Activated T-helper 1 cell treated with anti-CD3 and anti-CD28 coated beads, Interleukin-12 subunit alpha, Interleukin-12 subunit beta, Interleukin-2, Interleukin-4 antibody, amounts not matched to agents 30 ng/mL and 10 ng/mL and 1 ng/mL, durations not matched to agents 14 hours and 24 hours and 36 hours (primary cell): Measurements from ENCODE around the gene TEX38. TPM values are rescaled to one million over a fixed set of nuclear protein-coding genes. Genes with fewer than 3 reads are reported as not detected.
"Not testable (repeated sequence)": the region's sequence is repeated elsewhere in the genome, so short reads cannot be mapped to it uniquely, and the experiment has no call there.

Experiments
- DNase-seq: peaks from one replicate; pipeline ENCODE4 v3.0.0; 2021; ENCODE audit warnings: low spot score
- H3K27ac Mint-ChIP-seq: one replicate; pipeline ENCODE4 v1.8.0; 2021; ENCODE audit warnings: mild to moderate bottlenecking, mixed read lengths
- H3K27me3 Mint-ChIP-seq: one replicate; pipeline ENCODE4 v1.8.0; 2022; ENCODE audit warnings: mild to moderate bottlenecking, moderate library complexity, mixed read lengths; ENCODE audit not compliant: insufficient read depth
- H3K36me3 Mint-ChIP-seq: one replicate; pipeline ENCODE4 v1.8.0; 2021; ENCODE audit warnings: low read depth, mixed read lengths
- H3K4me1 Mint-ChIP-seq: one replicate; pipeline ENCODE4 v1.8.0; 2021; ENCODE audit warnings: low read depth, mixed read lengths
- H3K4me3 Mint-ChIP-seq: one replicate; pipeline ENCODE4 v1.8.0; 2021; ENCODE audit warnings: mild to moderate bottlenecking, moderate library complexity, mixed read lengths
- H3K9me3 Mint-ChIP-seq: one replicate; pipeline ENCODE4 v1.8.0; 2021; ENCODE audit warnings: mixed read lengths
- intact Hi-C: fragments of 100-400 bp; cut with micrococcal nuclease; formaldehyde crosslinking; loops from one replicate; pipeline ENCODE4 v1.15.1; 2024
- total RNA-seq: library from RNA; stranded (reverse); gene quantifications from 2 replicates; pipeline ENCODE4 v1.2.3, GENCODE V29; 2022

Gene TEX38
- total RNA-seq, 1 donor from 2014 or later = 0.18 TPM

DNA sequence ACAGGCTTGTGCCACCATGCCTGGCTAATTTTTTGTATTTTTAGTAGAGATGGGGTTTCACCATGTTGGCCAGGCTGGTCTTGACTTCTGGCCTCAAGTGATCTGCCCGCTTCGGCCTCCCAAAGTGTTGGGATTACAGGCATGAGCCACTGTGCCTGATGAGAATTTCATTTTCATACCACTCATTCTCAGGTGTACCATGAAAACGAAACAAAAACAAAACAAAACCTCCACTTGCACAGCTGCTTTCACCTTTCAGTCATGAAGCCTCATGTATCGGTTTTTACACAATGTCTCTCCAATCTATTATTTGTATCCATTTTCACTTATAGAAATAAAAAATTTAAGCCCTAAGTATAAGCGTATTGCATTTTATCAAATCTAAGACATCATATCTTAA lies 11.5 kb upstream of the TEX38 start:
- intact Hi-C loops, H3K9me3 Mint-ChIP-seq, H3K4me3 Mint-ChIP-seq, H3K27me3 Mint-ChIP-seq, DNase-seq, H3K27ac Mint-ChIP-seq: not testable (repeated sequence)
- peaks cover 27% of the 10 kb centered on the region for H3K4me1 Mint-ChIP-seq
- peaks cover 36% of the 10 kb centered on the region for H3K36me3 Mint-ChIP-seq

DNA sequence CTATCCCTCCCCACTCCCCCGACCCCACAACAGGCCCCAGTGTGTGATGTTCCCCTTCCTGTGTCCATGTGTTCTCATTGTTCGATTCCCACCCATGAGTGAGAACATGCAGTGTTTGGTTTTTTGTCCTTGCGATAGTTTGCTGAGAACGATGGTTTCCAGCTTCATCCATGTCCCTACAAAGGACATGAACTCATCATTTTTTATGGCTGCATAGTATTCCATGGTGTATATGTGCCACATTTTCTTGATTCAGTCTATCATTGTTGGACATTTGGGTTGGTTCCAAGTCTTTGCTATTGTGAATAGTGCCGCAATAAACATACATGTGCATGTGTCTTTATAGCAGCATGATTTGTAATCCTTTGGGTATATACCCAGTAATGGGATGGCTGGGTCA lies 8.7 kb upstream of the TEX38 start:
- Mint-ChIP-seq H3K4me1 (peaks cover 43% of the 10 kb centered on the region), H3K36me3 (peaks cover 20% of the 10 kb centered on the region)
- H3K27me3 Mint-ChIP-seq, H3K9me3 Mint-ChIP-seq, intact Hi-C loops, H3K27ac Mint-ChIP-seq, DNase-seq, H3K4me3 Mint-ChIP-seq: not testable (repeated sequence)

DNA sequence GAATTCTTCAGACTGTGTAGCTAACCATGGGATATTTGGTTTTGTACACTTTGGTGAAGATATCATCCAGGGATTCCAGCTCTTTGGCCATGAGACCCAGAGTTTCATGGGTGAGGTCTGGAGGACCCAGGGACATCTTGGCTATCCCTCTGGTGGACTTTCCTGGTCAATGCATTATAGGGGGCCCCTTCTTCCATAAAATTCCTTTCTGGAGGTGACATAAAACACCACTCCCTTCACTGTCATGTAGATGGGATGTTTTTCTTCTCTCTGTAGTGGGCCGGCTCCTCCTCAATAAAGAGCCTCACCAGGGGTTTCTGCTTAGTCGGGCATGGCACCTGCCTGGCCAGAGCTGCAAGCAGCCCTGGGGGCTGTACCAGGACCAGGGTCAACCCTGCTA lies 5.7 kb upstream of the TEX38 start:
- peaks cover 18% of the 10 kb centered on the region for H3K36me3 Mint-ChIP-seq
- no peak overlapping the region for H3K27ac Mint-ChIP-seq
- peak overlapping the region; percentile 85 for H3K4me3 Mint-ChIP-seq
- H3K27me3 Mint-ChIP-seq = no peaks in the 10 kb centered on the region
- peaks cover 25% of the 10 kb centered on the region for H3K4me1 Mint-ChIP-seq
- no peaks in the 10 kb centered on the region for H3K9me3 Mint-ChIP-seq
- DNase-seq = no peak
- intact Hi-C loops = loop anchor here (5.0 kb wide), 2 partner anchors 84 to 134 kb away; no protein-coding TSS in a partner anchor

DNA sequence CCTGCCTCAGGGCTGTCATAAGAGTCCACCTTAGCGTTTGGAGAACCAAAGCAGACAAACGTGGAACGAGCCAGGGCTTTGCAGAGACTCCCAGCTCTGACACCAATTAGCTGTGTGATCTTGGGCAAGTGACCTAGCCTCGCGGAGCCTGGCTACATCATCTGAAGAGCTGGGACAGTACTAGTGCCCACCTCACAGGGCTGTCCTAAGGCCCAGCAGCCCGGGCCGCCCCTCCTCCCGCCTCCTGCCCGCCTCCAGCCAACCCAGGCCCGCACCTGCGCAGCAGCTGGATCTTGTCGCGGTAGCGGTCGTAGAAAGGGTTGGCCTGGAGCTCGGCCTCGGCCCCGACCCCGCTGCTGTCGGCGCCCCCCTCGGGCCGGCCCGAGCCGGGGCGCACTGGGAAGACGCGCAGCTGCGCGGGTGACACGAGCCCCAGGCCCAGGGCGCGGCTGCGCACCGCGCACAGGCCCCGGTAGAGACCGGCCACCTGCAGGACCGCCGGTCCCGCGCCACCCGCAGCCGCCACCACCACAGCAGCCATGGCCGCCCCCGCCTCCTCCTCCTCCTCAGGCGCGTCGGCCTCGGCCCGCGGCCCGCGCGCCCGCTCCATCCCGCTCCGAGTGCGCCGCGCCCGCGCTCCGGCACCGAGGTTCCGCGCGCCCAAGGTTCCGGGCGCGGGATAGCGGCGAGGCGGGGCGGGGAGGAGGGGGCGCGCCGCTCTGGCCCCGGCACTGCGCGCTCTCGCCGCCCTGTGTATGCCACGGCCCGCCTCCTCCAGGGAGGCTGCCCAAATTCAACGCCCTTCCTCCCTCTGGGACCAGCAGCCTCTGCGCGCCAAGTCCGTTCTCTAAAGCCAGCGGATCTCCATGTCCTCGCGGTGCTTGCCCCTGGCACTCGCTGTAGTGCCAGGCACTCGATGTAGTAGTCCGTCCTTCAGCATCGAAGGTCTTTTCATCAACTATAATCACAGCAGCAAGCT lies 3.6 kb upstream of the TEX38 start, which contains the start of gene ATPAF1:
TSS of gene ATPAF1 (minus strand) at position 583 of the 979 bp plus-strand sequence. CDS start at position 541, 42 bp downstream.
- H3K9me3 Mint-ChIP-seq = no peaks in the 10 kb centered on the region
- H3K4me3 Mint-ChIP-seq = peak within 1 kb of the TSS; percentile 85
- peaks cover 19% of the 10 kb centered on the region for H3K36me3 Mint-ChIP-seq
- intact Hi-C loops = loop anchor here (1.0 to 5.0 kb wide), 6 partner anchors 7 to 136 kb away; partner anchors contain the start of genes EFCAB14, MKNK1 and MOB3C
- H3K27me3 Mint-ChIP-seq = no peaks in the 10 kb centered on the region
- H3K4me1 Mint-ChIP-seq = peaks cover 25% of the 10 kb centered on the region
- peak within 1 kb of the TSS; percentile 58 for H3K27ac Mint-ChIP-seq
- peak; percentile 62 for DNase-seq

DNA sequence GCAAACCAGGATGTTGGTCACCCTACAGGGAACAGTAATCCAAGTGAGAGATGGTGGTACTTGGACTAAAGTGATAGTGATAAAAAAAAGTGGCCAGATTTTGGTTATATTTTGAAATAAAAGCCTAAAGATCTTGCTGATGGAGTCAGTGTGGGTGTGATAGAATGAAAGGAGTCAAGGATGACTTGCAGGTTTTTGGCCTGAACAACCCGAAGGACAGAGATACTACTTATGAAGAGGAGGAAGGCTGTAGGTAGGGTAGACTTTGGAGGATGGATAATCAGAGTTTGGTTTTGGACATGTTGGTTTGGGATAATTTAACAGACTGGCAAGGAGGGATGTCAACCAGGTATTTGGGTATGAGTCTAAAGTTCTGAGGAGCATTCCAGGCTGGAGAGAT lies 1.5 kb upstream of the TEX38 start:
- H3K27me3 Mint-ChIP-seq = no peaks in the 10 kb centered on the region
- no peak overlapping the region for H3K4me3 Mint-ChIP-seq
- H3K36me3 Mint-ChIP-seq = peaks cover 11% of the 10 kb centered on the region
- H3K4me1 Mint-ChIP-seq = peaks cover 30% of the 10 kb centered on the region
- intact Hi-C loops = no loop called here
- no peak for DNase-seq
- H3K27ac Mint-ChIP-seq = no peak overlapping the region
- H3K9me3 Mint-ChIP-seq = no peaks in the 10 kb centered on the region

DNA sequence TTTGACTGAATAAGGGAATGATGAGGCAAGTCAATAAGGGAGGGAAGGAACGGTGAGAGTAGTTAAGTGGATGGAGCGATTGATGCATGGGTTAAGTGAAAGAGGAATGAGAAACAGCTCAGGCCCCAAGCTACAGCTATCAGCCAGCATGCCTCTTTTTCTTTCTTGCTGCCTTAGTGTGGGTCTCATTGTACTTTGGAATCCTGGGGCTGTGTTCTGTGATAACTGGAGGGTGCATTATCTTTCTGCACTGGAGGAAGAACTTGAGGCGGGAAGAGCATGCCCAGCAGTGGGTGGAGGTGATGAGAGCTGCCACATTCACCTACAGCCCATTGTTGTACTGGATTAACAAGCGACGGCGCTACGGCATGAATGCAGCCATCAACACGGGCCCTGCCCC lies 1.0 kb downstream of the TEX38 start:
- no peaks in the 10 kb centered on the region for H3K27me3 Mint-ChIP-seq
- no peaks in the 10 kb centered on the region for H3K9me3 Mint-ChIP-seq
- no peak overlapping the region for H3K4me3 Mint-ChIP-seq
- intact Hi-C loops = no loop called here
- no peak overlapping the region for H3K27ac Mint-ChIP-seq
- no peak for DNase-seq
- H3K36me3 Mint-ChIP-seq = peaks cover 28% of the 10 kb centered on the region
- H3K4me1 Mint-ChIP-seq = peaks cover 36% of the 10 kb centered on the region

DNA sequence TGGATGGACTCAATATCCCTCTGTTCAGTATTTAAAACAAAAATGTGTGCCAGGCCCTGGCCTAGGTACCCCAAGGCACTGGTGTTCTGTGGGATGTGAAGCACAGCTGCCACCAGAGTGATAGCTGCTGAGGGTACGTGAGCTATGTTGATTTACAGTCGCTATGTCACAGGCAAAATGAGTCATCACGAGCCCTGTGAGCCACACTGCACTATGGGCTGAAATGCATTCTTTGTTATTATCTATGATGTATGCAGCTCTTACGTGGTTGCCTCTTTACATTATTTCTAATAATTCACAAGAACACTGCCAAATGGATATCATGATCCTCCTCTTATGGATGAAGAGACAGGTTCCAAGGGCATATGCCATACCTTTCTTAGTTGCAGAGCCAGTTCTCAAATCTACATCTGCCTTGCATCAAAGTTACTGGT lies 2.1 kb downstream of the TEX38 start:
- Mint-ChIP-seq H3K4me3 (no peak overlapping the region), H3K27me3 (no peaks in the 10 kb centered on the region), H3K36me3 (peaks cover 36% of the 10 kb centered on the region), H3K4me1 (peaks cover 40% of the 10 kb centered on the region), H3K9me3 (no peaks in the 10 kb centered on the region), H3K27ac (no peak overlapping the region)
- intact Hi-C loops = no loop called here
- DNase-seq = no peak

DNA sequence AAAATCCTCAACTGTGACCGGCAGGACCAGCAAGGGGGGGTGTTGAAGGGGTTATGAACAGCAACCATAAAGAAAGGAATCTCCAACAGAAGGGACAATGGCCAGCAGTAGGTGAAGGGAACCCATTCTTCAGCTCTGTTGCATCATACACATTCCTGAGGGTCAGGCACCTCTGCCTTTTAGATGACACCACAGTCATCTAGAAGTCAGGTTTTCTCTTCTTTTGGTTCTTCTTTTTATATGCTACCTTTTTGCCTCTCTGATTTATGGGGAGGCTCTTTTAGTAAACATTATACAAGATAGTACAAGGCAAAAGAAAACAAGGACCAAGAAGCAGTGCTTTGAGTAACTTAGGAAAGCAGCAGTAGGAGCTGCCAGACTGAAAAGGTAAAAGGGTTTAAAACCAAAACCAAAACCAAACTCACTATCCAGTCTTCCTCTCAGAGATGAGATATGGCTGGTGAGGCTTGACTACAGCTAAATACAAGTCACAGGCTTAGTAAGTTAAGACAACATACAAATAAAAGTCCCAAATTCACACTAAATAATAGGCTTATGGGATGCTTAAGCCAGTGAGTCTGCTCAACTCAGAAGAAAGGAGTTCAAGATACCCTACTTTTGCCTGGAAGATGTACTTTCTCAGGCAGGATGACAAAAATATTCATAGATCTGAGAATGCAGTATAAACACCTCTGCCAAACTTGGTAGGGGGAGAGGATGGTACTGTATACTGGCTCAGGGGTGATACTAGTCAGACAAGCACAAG lies 4.1 kb downstream of the TEX38 start:
- H3K4me1 Mint-ChIP-seq = peaks cover 40% of the 10 kb centered on the region
- peak overlapping the region; percentile 92 for H3K27ac Mint-ChIP-seq
- H3K4me3 Mint-ChIP-seq = peak overlapping the region; percentile 62
- H3K27me3 Mint-ChIP-seq = no peaks in the 10 kb centered on the region
- peaks cover 48% of the 10 kb centered on the region for H3K36me3 Mint-ChIP-seq
- intact Hi-C loops = loop anchor here (1.0 to 2.0 kb wide), 2 partner anchors 8 to 43 kb away; partner anchors contain the start of gene EFCAB14
- no peak for DNase-seq
- H3K9me3 Mint-ChIP-seq = no peaks in the 10 kb centered on the region

DNA sequence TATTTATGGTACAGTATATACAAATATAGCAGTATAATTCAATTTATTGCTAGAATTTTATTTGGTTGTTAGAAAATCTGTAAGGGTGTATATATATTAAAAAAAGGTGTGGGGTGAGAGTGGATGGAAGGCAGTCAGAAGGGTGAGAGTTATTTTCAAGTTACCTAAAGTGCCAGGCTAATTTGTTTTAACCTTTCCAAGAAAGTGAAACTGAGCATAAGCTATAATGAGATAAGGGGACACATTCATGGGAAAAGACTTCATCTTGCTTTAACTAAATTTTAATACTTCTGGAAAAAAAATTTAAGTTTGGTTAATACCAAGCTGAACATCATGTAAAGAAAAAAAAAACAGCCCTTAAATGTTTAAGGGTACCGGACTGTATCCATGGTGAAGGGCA lies 4.9 kb downstream of the TEX38 start:
- no peak for DNase-seq
- H3K9me3 Mint-ChIP-seq = no peaks in the 10 kb centered on the region
- H3K4me3 Mint-ChIP-seq = peak overlapping the region; percentile 62
- H3K27me3 Mint-ChIP-seq = no peaks in the 10 kb centered on the region
- intact Hi-C loops = loop anchor here (2.0 kb wide), 1 partner anchor 42 kb away; the partner anchor contains the start of gene EFCAB14
- peaks cover 53% of the 10 kb centered on the region for H3K36me3 Mint-ChIP-seq
- H3K4me1 Mint-ChIP-seq = peaks cover 40% of the 10 kb centered on the region
- peak overlapping the region; percentile 92 for H3K27ac Mint-ChIP-seq

DNA sequence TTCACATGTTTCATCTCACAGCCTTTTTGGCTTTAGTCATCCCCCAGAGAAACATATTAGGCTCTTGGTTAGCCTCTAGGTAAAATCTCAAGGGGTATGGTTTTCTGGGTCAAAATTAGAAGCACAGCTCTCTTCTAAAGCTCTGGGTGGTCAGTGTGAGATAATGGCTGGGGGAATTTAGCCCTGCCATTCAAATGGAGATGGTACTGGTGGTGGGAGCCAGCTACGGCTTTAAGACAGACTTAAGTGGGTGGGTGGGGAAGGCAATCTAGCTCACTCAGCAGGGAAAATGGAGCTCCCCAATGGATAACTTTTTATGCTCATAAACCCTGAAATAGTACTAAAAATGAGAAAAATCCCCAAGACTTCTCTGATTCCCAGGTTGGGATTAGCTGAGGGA lies 5.7 kb downstream of the TEX38 start:
- Mint-ChIP-seq H3K27me3 (no peaks in the 10 kb centered on the region), H3K4me3 (no peak overlapping the region), H3K36me3 (peaks cover 58% of the 10 kb centered on the region), H3K27ac (peak overlapping the region; percentile 92), H3K9me3 (no peaks in the 10 kb centered on the region), H3K4me1 (peaks cover 40% of the 10 kb centered on the region)
- intact Hi-C loops = loop anchor here (2.0 kb wide), 1 partner anchor 41 kb away; the partner anchor contains the start of gene EFCAB14
- DNase-seq = no peak

DNA sequence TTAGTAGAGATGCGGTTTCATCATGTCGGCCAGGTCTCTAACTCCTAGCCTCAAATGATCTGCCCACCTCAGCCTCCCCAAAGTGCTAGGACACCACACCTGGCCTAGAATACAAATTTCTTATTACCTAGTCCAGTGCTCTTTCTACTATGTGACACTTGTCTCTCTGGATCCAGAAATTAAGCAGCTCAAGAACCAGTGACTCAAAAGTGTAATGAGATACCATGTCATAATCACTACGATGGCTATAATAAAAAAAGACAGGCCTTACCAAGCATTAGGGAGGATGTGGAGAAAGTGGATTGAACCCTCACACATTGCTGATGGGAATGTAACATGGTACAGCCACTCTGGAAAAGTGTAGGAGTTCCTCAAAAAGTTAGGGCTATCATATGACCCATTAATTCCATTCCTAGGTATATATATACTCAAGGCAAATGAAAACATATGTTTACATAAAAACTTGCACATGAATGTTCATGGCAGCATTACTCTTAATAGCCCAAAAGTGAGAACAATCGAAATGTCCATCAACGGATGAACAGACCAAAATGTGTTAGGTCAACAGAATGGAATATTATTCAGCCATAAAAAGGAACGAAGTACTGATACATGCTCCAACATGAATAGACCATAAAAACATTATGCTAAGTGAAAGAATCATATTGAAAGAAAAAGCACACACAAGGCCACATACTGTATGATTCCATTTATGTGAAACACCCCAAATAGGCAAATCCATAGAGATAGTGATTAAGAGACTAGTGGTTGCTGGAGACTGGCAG lies 8.3 kb downstream of the TEX38 start:
- DNase-seq = no peak
- Mint-ChIP-seq H3K27me3 (no peaks in the 10 kb centered on the region), H3K9me3 (no peaks in the 10 kb centered on the region), H3K36me3 (peaks cover 64% of the 10 kb centered on the region), H3K4me3 (no peak overlapping the region), H3K27ac (peak overlapping the region; percentile 31), H3K4me1 (peaks cover 31% of the 10 kb centered on the region)
- intact Hi-C loops = no loop called here
